ENCODE results near the gene FXN. TPM values are rescaled to one million over a fixed set of nuclear protein-coding genes. Genes with fewer than 3 reads are reported as not detected.

The FXN gene
- total RNA-seq, 4 donors from 2014 or later: 2.4 to 7.3 (median 5.2) TPM

- 82 to 96% methylated on average over 3 of the region's 3 CpGs for WGBS, 2 donors
- Histone ChIP-seq H3K4me3 (no peak overlapping the region), H3K4me1 (peaks cover 0 to 7% (median 0%) of the 10 kb centered on the region in 4 donors), H3K9me3 (no peaks in the 10 kb centered on the region), H3K36me3 (no peaks in the 10 kb centered on the region), H3K27me3 (no peaks in the 10 kb centered on the region), H3K27ac (no peak overlapping the region)
- TF ChIP-seq CTCF (IDR thresholded peaks at IDR 0.05) (no peak), EP300 (IDR thresholded peaks at IDR 0.05) (no peak), POLR2A (IDR thresholded peaks at IDR 0.05) (no peak)
- no peak for DNase-seq (ENCODE audit: low spot score in 2 of 2)
Observed at GRCh38 chr9:68997666-68998065, 37.9 kb upstream of the FXN start.

GRCh38 chr9:68998385-68998784 lies 37.2 kb upstream of the FXN start:
- H3K4me3 ChIP-seq: no peak overlapping the region
- WGBS, 2 donors: 35 to 46% methylated on average over 4 of the region's 4 CpGs
- no peak for TF ChIP-seq POLR2A (IDR thresholded peaks at IDR 0.05)
- TF ChIP-seq EP300 (IDR thresholded peaks at IDR 0.05): no peak
- no peak for TF ChIP-seq CTCF (IDR thresholded peaks at IDR 0.05)
- H3K27ac ChIP-seq: peak overlapping the region in 2 of 4 donors; percentile 9 to 22
- no peaks in the 10 kb centered on the region for H3K9me3 ChIP-seq
- DNase-seq (ENCODE audit: low spot score in 2 of 2): no peak
- H3K36me3 ChIP-seq: no peaks in the 10 kb centered on the region
- peaks cover 0 to 7% (median 0%) of the 10 kb centered on the region in 4 donors for H3K4me1 ChIP-seq
- H3K27me3 ChIP-seq: no peaks in the 10 kb centered on the region

- DNase-seq (ENCODE audit: low spot score in 2 of 2): no peak
- H3K4me3 ChIP-seq: no peak overlapping the region
- peak overlapping the region in 2 of 4 donors; percentile 9 to 22 for H3K27ac ChIP-seq
- peaks cover 0 to 7% (median 0%) of the 10 kb centered on the region in 4 donors for H3K4me1 ChIP-seq
- TF ChIP-seq CTCF (IDR thresholded peaks at IDR 0.05) (no peak), EP300 (IDR thresholded peaks at IDR 0.05) (no peak), POLR2A (IDR thresholded peaks at IDR 0.05) (no peak)
- H3K9me3 ChIP-seq: no peaks in the 10 kb centered on the region
- WGBS, 2 donors: 57 to 58% methylated on average over 5 of the region's 5 CpGs
- no peaks in the 10 kb centered on the region for H3K27me3 ChIP-seq
- no peaks in the 10 kb centered on the region for H3K36me3 ChIP-seq
Observed at GRCh38 chr9:68998812-68999211, 36.7 kb upstream of the FXN start.

- no peaks in the 10 kb centered on the region for H3K27me3 ChIP-seq
- H3K27ac ChIP-seq: no peak overlapping the region
- H3K9me3 ChIP-seq: no peaks in the 10 kb centered on the region
- peak; percentile 63 to 74 (median 66) for TF ChIP-seq CTCF (IDR thresholded peaks at IDR 0.05)
- TF ChIP-seq POLR2A (IDR thresholded peaks at IDR 0.05): no peak
- peak in 1 of 2 donors; percentile 78 for DNase-seq (ENCODE audit: low spot score in 2 of 2)
- no peak overlapping the region for H3K4me3 ChIP-seq
- no peaks in the 10 kb centered on the region for H3K36me3 ChIP-seq
- H3K4me1 ChIP-seq: peaks cover 0 to 7% (median 0%) of the 10 kb centered on the region in 4 donors
- WGBS, 2 donors: 34 to 38% methylated on average over 10 of the region's 10 CpGs
Observed at GRCh38 chr9:68999393-69000105, 36.0 kb upstream of the FXN start.

GRCh38 chr9:69001921-69002320 lies 33.6 kb upstream of the FXN start:
- Histone ChIP-seq H3K27ac (no peak overlapping the region), H3K36me3 (no peaks in the 10 kb centered on the region), H3K4me1 (peaks cover 0 to 2% (median 0%) of the 10 kb centered on the region in 4 donors), H3K27me3 (no peaks in the 10 kb centered on the region), H3K9me3 (no peaks in the 10 kb centered on the region), H3K4me3 (no peak overlapping the region)
- 73 to 81% methylated on average over 7 to 8 of the region's 8 CpGs for WGBS, 2 donors
- no peak for DNase-seq (ENCODE audit: low spot score in 2 of 2)
- TF ChIP-seq POLR2A (IDR thresholded peaks at IDR 0.05) (no peak), CTCF (IDR thresholded peaks at IDR 0.05) (no peak), EP300 (IDR thresholded peaks at IDR 0.05) (no peak)
